ENCODE results near the gene GMEB1.
"Not testable (repeated sequence)": the region's sequence is repeated elsewhere in the genome, so short reads cannot be mapped to it uniquely, and the experiment has no call there.

Gene GMEB1

DNA sequence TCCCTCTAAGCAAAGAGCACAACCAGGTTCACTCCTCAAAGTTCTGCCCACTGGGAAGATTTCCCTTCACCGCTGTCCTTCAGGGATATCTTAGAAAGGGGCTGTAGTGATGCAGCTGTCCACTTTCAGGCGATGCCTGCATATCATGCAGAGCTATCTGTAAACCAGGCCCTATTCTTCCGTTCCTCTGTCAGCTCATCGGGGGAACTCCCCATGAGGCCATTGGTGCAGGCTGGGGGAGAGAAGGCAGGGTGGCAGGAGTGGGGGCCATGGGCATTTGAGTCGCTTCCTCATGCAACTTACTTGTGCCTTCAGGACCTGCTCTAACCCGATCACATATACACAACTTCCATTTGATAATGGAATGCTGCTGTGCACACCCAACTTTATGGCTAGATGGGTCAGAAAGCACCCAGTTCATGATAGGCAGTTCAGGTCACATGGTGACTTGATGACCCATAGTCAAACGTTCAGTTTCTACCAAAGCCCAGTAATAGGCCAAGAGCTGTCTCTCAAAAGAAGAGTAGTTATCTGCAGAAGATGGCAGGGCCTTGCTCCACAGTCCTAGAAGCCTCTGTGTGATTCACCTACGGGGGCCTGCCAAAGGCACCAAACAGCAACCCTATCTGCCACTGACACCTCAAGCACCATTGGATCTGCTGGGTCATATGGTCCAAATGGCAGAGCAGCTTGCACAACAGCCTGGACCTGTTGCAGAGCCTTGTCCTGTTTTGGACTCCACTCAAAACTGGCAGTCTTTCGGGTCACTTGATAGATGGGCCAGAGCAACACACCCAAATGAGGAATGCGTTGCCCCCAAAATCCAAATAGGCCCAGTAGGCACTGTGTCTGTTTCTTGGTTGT is 12.9 kb upstream of the GMEB1 start:
- not testable (repeated sequence) for H3K27ac Mint-ChIP-seq; H3K4me1 Mint-ChIP-seq; H3K4me3 Mint-ChIP-seq; H3K36me3 Mint-ChIP-seq; DNase-seq (ENCODE audit: low spot score in 2 of 2); H3K9me3 Mint-ChIP-seq; ATAC-seq

GRCh38 chr1:28656335-28656734 is 12.2 kb upstream of the GMEB1 start:
- no peaks in the 10 kb centered on the region for H3K4me1 Mint-ChIP-seq
- ATAC-seq (no peak), DNase-seq (ENCODE audit: low spot score in 2 of 2) (no peak)
- H3K36me3 Mint-ChIP-seq: no peaks in the 10 kb centered on the region
- no peak overlapping the region for H3K4me3 Mint-ChIP-seq
- no peaks in the 10 kb centered on the region for H3K9me3 Mint-ChIP-seq
- no peak overlapping the region for H3K27ac Mint-ChIP-seq

DNA sequence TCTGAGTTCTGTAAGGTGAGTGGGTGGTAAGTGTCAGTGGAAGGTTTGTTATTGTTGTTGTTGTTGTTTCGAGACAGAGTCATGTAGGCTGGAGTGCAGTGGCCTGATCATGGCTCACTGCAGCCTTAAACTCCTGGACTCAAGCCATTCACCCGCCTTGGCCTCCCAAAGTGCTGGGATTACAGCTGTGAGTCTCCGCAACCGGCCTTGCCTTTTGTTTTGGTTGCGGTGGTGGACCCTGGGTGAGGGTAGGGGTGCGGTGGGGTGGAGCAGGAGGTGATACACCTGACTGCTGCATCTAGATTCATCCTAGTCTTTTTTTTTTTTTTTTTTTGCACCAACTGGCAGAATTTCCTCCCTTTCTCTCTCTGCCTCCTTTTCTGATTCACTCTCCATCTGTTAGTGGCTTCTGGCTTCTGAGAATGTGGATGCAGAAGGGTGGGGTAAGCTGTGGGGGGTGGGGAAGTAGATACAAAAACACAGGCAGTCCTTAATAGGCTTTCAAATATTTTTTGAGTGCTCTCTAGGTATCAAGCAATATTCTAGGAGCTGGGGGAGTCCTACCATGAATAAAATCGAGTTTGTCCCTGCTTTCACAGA is 4.6 kb upstream of the GMEB1 start:
- ATAC-seq (no peak), DNase-seq (ENCODE audit: low spot score in 2 of 2) (no peak)
- Mint-ChIP-seq H3K4me3 (no peak overlapping the region), H3K9me3 (no peaks in the 10 kb centered on the region), H3K36me3 (peaks cover 7% of the 10 kb centered on the region), H3K27ac (peak overlapping the region; percentile 46), H3K4me1 (peaks cover 5% of the 10 kb centered on the region)

- Mint-ChIP-seq H3K4me3 (no peak overlapping the region), H3K27ac (peak overlapping the region; percentile 32), H3K4me1 (peaks cover 12% of the 10 kb centered on the region), H3K36me3 (peaks cover 17% of the 10 kb centered on the region), H3K9me3 (no peaks in the 10 kb centered on the region)
- no peak for DNase-seq (ENCODE audit: low spot score in 2 of 2)
- no peak for ATAC-seq
Measured at GRCh38 chr1:28666806-28667205, 1.8 kb upstream of the GMEB1 start.

DNA sequence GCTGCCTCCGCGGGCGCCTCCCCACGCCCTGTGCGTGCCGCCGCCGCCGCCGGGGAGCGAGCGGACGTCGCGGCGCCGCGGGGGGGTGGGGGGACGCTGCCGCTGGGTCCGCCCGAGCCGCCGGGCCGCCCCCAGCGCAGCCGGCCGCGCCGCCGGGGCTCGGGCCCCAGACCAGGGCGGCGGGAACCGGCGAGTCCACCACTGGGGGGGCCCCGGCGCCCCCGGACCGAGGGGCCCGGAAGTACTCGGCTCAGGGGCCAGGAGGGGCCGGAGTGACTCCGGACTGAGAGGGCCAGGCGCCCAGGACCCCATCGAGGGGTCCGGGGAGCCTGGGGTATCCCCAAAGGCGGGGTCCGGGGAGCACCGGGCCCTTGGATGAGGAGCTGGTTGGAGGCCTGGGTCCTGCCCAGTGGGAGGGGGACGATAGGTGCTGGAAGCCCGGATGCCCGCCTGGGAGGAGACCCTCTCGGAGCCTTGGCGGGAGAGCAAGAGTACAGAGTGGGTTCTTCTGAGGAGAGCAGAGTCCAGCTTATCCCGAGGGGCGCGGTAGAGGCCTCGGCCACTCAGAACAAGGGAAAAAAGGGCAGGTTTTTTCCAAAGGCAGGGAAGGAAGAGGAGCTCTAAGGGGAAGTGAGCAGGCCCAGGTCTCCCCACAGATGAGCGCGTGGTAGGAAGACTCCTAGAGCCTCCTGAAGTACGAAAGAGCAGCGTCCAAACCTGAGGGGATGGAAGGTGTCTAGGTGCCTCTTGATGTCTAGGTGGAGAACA is 556 bp downstream of the GMEB1 start:
- Mint-ChIP-seq H3K4me1 (peaks cover 12% of the 10 kb centered on the region), H3K9me3 (no peaks in the 10 kb centered on the region), H3K27ac (peak overlapping the region; percentile 98), H3K4me3 (peak overlapping the region; percentile 87), H3K36me3 (peaks cover 37% of the 10 kb centered on the region)
- DNase-seq (ENCODE audit: low spot score in 2 of 2): peak; percentile 43 to 84
- ATAC-seq: peak; percentile 84

- ATAC-seq (no peak), DNase-seq (ENCODE audit: low spot score in 2 of 2) (no peak)
- H3K4me1 Mint-ChIP-seq: peaks cover 7% of the 10 kb centered on the region
- no peaks in the 10 kb centered on the region for H3K9me3 Mint-ChIP-seq
- peak overlapping the region; percentile 87 for H3K4me3 Mint-ChIP-seq
- peaks cover 50% of the 10 kb centered on the region for H3K36me3 Mint-ChIP-seq
- H3K27ac Mint-ChIP-seq: no peak overlapping the region
Measured at GRCh38 chr1:28671254-28671780, 2.7 kb downstream of the GMEB1 start.

DNA sequence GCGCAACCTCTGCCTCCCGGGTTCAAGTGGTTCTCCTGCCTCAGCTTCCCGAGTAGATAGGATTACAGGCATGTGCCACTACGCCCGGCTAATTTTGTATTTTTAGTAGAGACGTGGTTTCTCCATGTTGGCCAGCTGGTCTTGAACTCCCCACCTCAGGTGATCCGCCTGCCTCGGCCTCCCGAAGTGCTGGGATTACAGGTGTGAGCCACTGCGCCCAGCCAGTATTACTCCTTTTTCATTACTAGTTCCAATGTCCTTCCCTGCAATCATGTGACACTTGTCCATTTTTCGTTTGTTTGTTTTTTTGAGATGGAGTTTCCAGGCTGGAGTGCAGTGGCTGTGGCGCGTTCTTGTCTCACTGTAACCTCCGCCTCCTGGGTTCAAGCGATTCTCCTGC is 4.4 kb downstream of the GMEB1 start:
- not testable (repeated sequence) for DNase-seq (ENCODE audit: low spot score in 2 of 2); H3K27ac Mint-ChIP-seq; ATAC-seq; H3K4me3 Mint-ChIP-seq; H3K4me1 Mint-ChIP-seq; H3K9me3 Mint-ChIP-seq
- H3K36me3 Mint-ChIP-seq: peaks cover 49% of the 10 kb centered on the region

GRCh38 chr1:28675924-28676257 is 7.3 kb downstream of the GMEB1 start:
- H3K36me3 Mint-ChIP-seq: peaks cover 46% of the 10 kb centered on the region
- ATAC-seq (no peak), DNase-seq (ENCODE audit: low spot score in 2 of 2) (no peak)
- H3K9me3 Mint-ChIP-seq: no peaks in the 10 kb centered on the region
- no peak overlapping the region for H3K27ac Mint-ChIP-seq
- peaks cover under 1% of the 10 kb centered on the region for H3K4me1 Mint-ChIP-seq
- no peak overlapping the region for H3K4me3 Mint-ChIP-seq

DNA sequence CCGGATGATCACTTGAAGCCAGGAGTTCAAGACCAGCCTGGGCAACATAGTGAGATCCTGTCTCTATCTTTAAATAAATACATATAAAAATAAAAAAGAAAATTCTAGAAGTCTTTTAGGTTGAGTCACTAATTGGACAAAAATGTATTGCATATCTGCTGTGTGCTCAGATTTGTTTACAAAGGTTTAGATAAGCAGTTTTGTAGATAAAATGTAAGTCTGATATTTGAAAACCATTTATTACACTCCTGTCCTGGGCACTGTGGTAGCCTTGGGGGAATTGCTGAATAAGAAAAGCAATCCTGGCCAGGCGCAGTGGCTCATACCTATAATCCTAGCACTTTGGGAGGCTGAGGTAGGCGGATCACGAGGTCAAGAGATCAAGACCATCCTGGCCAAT is 11.6 kb downstream of the GMEB1 start:
- no peak for ATAC-seq
- Mint-ChIP-seq H3K4me3 (no peak overlapping the region), H3K36me3 (peaks cover 64% of the 10 kb centered on the region), H3K9me3 (no peaks in the 10 kb centered on the region), H3K4me1 (peaks cover 7% of the 10 kb centered on the region), H3K27ac (no peak overlapping the region)
- no peak for DNase-seq (ENCODE audit: low spot score in 2 of 2)

DNA sequence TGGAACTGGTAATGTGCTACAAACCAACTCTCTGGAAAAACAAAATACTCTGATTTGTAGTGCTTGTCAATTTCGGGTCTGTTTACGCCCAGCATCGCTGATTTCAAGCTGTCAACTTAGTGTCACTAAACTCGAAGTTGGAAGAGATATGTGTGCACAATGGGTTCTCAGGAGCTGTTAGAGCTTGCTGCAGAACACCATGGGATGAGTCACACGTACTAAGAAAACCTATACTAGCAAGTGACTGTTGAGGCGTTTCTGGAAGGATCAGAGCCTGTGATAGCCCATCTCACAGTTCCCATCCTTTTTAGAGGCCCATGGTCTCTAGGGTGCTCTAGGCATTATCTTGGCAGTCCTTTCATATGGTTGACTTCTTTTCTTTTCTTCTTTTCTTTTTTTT is 14.3 kb downstream of the GMEB1 start:
- Mint-ChIP-seq H3K4me3 (no peak overlapping the region), H3K36me3 (peaks cover 75% of the 10 kb centered on the region), H3K4me1 (peaks cover 7% of the 10 kb centered on the region), H3K9me3 (no peaks in the 10 kb centered on the region), H3K27ac (peak overlapping the region; percentile 23)
- ATAC-seq (no peak), DNase-seq (ENCODE audit: low spot score in 2 of 2) (no peak)

DNA sequence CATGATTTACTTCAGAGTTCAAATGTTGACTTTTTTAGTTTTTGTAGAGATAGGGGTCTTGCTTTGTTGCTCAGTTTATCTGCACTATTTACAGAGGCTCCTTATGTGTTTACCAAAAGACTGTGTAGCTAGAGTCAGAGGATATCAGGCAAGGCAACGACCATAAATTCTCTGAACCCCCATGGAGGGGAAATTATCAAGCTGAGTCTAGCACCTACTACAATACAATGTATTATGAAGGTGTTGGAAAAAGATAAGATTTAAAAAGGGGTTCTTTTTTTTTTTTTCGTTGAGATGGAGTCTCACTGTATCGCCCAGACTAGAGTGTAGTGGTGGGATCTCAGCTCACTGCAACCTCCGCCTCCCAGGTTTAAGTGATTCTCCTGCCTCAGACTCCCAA is 16.4 kb downstream of the GMEB1 start:
- Mint-ChIP-seq H3K4me1 (peaks cover 7% of the 10 kb centered on the region), H3K9me3 (no peaks in the 10 kb centered on the region), H3K4me3 (no peak overlapping the region), H3K27ac (no peak overlapping the region), H3K36me3 (peaks cover 84% of the 10 kb centered on the region)
- DNase-seq (ENCODE audit: low spot score in 2 of 2) (no peak), ATAC-seq (no peak)

DNA sequence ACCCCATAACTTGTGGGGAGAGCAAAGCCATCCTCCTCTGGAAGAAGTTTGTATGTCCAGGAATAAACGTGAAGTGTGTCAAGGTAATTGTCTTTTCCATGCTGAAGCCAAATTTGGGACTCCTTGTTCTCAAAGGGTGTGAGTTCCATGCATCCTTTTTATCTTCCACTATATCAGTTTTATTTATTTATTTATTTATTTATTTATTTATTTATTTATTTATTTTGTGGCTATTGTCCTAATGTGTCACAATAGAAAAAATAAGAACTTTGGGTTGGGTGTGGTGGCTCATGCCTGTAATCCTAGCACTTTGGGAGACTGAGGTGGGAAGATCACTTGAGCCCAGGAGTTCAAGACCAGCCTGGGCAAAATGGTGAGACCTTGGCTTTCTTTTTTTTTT is 23.0 kb downstream of the GMEB1 start:
- ATAC-seq; DNase-seq (ENCODE audit: low spot score in 2 of 2); H3K4me1 Mint-ChIP-seq; H3K4me3 Mint-ChIP-seq; H3K27ac Mint-ChIP-seq; H3K9me3 Mint-ChIP-seq: not testable (repeated sequence)
- peaks cover 85% of the 10 kb centered on the region for H3K36me3 Mint-ChIP-seq

- Mint-ChIP-seq H3K36me3 (peaks cover 98% of the 10 kb centered on the region), H3K4me1 (no peaks in the 10 kb centered on the region)
Measured at GRCh38 chr1:28703629-28704028, 35.0 kb downstream of the GMEB1 start.

GRCh38 chr1:28716336-28716735 is 47.8 kb downstream of the GMEB1 start:
- DNase-seq (ENCODE audit: low spot score in 2 of 2): no peak
- Mint-ChIP-seq H3K27ac (no peak overlapping the region), H3K4me3 (no peak overlapping the region)

More at GRCh38 chr1:28703629-28704028, 35.0 kb downstream of the GMEB1 start:
- no peak for DNase-seq (ENCODE audit: low spot score in 2 of 2)
- ATAC-seq: no peak
- no peaks in the 10 kb centered on the region for H3K9me3 Mint-ChIP-seq
- no peak overlapping the region for H3K4me3 Mint-ChIP-seq
- H3K27ac Mint-ChIP-seq: no peak overlapping the region

DNA sequence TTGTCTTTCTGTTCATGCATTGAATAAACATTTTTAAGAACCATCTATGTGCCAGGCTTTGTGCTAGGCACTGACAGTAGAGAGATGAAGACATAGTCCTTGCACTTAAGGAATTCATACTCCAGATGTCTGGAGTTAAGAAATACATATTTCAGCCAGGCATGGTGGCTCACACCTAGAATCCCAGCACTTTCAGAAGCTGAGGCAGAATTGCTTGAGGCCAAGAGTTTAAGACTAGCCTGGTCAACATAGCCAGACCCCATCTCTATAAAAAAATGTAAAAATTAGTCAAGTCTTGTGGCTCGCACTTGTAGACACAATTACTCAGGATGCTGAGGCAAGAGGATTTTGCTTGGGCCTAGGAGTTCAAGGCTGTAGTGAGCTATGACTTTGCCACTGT is 49.6 kb downstream of the GMEB1 start:
- Mint-ChIP-seq H3K27ac (no peak overlapping the region), H3K4me3 (no peak overlapping the region), H3K4me1 (no peaks in the 10 kb centered on the region), H3K36me3 (peaks cover 28% of the 10 kb centered on the region), H3K9me3 (no peaks in the 10 kb centered on the region)
- no peak for ATAC-seq
- no peak for DNase-seq (ENCODE audit: low spot score in 2 of 2)

More at GRCh38 chr1:28716336-28716735, 47.8 kb downstream of the GMEB1 start:
- no peak for ATAC-seq
- Mint-ChIP-seq H3K4me1 (no peaks in the 10 kb centered on the region), H3K36me3 (peaks cover 46% of the 10 kb centered on the region), H3K9me3 (no peaks in the 10 kb centered on the region)
